Gastrocnemius medialis (tissue), 4 donors: ENCODE measurements around the gene MYCBP2.

ENCODE experiments used
- POLR2A ChIP-seq, 2 donors: fragments of 450-650 bp; IDR thresholded peaks; one replicate each; pipeline ENCODE4 v1.6.1; 2017; ENCODE audit warnings: antibody characterized with exemption in 2 of 2, mild to moderate bottlenecking in 2 of 2, moderate library complexity in 2 of 2
- TF ChIP-seq, protein P1 (sequence below), 5 experiments: fragments of 450-650 bp in 3 of 5; fragments of 200-600 bp in 2 of 5; sonication (generic) in 2 of 5; IDR thresholded peaks in 4 of 5; conservative IDR thresholded peaks in 1 of 5; 1 replicate in 4 of 5; 2 replicates in 1 of 5; pipeline ENCODE4 v1.5.1; 2016 to 2019; ENCODE audit warnings: antibody characterized with exemption in 5 of 5, mild to moderate bottlenecking in 3 of 5, moderate library complexity in 3 of 5

DNA sequence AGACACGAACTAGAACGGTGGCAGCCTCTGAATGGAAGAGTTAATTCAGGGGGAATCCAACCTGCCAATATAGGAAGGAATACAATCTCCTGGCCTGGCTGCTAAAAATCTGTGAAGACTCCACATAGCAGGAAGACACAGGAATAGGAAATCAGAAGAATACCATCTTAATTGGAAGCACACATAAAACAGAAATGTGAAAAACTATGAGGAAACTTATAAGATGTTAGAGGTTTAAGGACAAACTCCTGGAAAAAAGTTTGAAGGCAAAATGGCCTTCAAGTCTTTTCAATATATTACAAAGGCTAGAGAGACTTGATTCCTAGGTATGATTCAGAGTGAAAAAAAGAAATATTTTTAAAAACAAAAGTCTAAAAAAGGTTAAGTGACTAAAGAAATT, 221.8 kb downstream of the MYCBP2 start:
- TF ChIP-seq, protein P1, sequence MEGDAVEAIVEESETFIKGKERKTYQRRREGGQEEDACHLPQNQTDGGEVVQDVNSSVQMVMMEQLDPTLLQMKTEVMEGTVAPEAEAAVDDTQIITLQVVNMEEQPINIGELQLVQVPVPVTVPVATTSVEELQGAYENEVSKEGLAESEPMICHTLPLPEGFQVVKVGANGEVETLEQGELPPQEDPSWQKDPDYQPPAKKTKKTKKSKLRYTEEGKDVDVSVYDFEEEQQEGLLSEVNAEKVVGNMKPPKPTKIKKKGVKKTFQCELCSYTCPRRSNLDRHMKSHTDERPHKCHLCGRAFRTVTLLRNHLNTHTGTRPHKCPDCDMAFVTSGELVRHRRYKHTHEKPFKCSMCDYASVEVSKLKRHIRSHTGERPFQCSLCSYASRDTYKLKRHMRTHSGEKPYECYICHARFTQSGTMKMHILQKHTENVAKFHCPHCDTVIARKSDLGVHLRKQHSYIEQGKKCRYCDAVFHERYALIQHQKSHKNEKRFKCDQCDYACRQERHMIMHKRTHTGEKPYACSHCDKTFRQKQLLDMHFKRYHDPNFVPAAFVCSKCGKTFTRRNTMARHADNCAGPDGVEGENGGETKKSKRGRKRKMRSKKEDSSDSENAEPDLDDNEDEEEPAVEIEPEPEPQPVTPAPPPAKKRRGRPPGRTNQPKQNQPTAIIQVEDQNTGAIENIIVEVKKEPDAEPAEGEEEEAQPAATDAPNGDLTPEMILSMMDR (IDR thresholded peaks at IDR 0.05 in 4 of 5, conservative IDR thresholded peaks at IDR 0.05 in 1 of 5) = no peak
- TF ChIP-seq POLR2A (IDR thresholded peaks at IDR 0.05) = no peak
